Choroid plexus epithelial cell (primary cell): ENCODE results near the gene ITK.

Experiments used
- DNase-seq: peaks from one replicate; pipeline ENCODE4 v3.0.0-alpha.2; 2010; ENCODE audit warnings: low read depth
- H3K4me3 ChIP-seq: 2 replicates; pipeline ENCODE4 v1.5.1; 2011; ENCODE audit warnings: low read depth, mild to moderate bottlenecking, control low read depth, low read length, moderate library complexity
- TF ChIP-seq, protein P1 (sequence below): conservative IDR thresholded peaks from 2 replicates; pipeline ENCODE4 v1.5.1; 2011; ENCODE audit warnings: low read depth, mild to moderate bottlenecking, control low read depth, inconsistent platforms, low read length, moderate library complexity

ITK gene

GRCh38 chr5:157270771-157271170, 90.1 kb downstream of the ITK start:
- no peak overlapping the region for H3K4me3 ChIP-seq
- TF ChIP-seq, protein P1, sequence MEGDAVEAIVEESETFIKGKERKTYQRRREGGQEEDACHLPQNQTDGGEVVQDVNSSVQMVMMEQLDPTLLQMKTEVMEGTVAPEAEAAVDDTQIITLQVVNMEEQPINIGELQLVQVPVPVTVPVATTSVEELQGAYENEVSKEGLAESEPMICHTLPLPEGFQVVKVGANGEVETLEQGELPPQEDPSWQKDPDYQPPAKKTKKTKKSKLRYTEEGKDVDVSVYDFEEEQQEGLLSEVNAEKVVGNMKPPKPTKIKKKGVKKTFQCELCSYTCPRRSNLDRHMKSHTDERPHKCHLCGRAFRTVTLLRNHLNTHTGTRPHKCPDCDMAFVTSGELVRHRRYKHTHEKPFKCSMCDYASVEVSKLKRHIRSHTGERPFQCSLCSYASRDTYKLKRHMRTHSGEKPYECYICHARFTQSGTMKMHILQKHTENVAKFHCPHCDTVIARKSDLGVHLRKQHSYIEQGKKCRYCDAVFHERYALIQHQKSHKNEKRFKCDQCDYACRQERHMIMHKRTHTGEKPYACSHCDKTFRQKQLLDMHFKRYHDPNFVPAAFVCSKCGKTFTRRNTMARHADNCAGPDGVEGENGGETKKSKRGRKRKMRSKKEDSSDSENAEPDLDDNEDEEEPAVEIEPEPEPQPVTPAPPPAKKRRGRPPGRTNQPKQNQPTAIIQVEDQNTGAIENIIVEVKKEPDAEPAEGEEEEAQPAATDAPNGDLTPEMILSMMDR, result no peak
- no peak for DNase-seq

DNA sequence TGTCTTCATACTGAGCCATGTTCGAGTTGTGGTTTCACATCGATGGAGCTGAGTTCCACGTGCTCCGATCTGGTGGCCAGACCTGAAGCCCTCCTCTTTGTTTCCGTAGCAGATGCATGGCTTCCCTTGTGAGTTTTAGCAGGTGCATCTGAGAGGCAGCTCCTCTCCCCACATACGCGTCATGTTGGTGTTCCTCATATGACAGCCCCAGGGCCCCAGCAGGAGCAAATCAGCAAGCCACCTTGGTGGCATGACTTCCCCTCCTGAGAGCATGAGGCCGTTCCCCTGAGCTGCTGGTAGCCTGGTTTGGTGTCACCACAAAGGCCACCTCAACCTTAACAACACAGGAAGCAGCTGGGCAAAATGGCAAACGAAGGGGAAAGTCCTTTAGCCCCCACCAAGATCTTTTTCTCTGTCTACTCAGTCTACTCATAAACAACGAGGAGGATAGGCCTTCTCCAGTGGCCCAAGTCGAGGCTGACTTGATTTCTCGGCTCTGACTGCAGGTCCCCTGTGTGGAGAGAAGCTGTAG, 91.2 kb downstream of the ITK start:
- no peak overlapping the region for H3K4me3 ChIP-seq
- TF ChIP-seq, protein P1, result no peak
- DNase-seq, result no peak

GRCh38 chr5:157273131-157273556, 92.5 kb downstream of the ITK start:
- TF ChIP-seq, protein P1, result no peak
- DNase-seq, result no peak
- no peak overlapping the region for H3K4me3 ChIP-seq

DNA sequence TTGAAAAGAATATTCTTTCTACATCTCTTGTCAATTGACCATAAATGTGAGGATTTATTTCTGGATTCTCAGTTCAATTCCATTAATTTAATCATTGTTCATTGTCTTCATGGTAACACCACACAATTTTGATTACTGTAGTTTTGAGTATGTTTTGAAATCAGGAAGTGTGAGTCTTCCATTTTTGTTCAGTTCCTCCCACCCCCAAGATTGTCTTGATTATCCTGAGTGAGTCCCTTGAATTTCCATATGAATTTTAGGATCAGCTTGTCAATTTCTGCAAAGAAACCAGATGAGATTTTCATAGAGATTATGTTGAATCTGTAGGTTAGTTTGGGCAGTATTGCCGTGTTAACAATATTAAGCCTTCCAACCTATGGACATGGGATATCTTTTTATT, 94.8 kb downstream of the ITK start:
- H3K4me3 ChIP-seq, result no peak overlapping the region
- no peak for DNase-seq
- TF ChIP-seq, protein P1, result no peak

DNA sequence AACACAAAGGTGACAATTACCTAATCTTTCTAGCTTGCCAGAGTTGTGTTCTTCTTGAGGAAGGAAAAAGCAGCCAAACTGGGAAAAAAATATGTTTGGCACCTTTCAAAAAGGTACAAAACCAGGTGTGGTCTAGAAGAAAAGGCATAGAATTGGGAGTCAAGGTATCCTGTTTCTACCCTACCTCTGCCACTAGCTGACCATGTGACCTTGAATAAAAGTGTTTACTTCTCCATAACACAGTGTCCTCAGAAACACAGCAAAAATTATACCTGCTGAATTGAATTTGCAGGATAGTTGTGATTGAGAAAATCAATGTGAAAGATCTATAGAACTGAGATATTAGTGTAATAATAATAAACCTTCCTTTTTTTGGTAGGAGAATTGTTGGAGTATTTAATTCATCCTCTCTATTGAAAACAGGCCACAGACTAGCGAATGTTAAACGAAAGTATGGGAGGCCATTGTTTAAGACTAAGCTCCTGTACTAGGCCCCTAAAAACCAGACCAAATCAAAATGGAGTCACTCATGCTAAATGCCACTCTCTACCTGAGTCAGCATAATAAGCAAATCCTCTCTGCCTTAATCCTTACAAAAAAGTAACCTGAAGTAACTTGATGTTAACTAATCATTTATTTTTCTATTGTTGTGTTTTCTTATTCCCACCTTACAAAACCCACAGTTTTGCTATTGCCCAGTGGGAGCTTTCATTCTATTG, 97.8 kb downstream of the ITK start:
- H3K4me3 ChIP-seq, result no peak overlapping the region
- DNase-seq, result no peak
- TF ChIP-seq, protein P1, result no peak

DNA sequence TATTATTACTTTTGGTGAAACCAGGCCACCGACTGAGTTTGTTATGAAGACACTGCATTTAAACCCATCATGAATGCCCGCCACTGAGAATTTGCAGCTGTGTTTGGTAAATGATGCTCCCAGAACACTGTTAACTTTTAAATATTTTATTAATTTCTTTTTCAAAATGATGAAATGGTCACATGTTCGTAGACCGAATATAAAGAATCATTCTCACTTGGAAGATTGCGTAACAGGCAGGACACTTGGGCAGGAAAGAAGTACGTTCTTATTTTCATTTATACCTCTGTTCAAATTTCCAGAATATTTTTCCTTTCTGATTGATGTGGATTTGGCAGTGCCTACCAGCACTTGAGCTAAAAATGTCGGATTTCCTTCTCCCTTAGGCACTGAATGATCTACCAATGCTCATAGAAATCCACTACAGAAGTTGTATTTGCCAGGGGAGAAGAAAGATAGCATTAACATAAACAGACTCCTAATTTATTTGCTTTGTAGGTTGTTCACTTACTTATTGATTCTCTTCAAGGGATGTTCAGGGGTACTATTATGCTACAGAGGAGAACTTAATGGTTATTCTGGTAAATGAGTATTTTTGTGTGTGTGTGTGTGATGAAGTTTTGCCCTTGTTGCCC, 99.1 kb downstream of the ITK start:
- TF ChIP-seq, protein P1, result no peak
- no peak for DNase-seq
- H3K4me3 ChIP-seq, result no peak overlapping the region
